Liver (tissue), 3 donors: ENCODE measurements around the gene HTR6.

Experiments
- GABPA ChIP-seq, 2 donors: IDR thresholded peaks in 1 of 2; conservative IDR thresholded peaks in 1 of 2; 2 replicates each; pipeline ENCODE4 v1.6.1; 2016; ENCODE audit warnings: antibody characterized with exemption in 2 of 2, mild to moderate bottlenecking in 1 of 2, moderate library complexity in 1 of 2
- SP1 ChIP-seq: IDR thresholded peaks from 2 replicates; pipeline ENCODE4 v1.6.1; 2018; ENCODE audit warnings: antibody characterized with exemption, mild to moderate bottlenecking
- TAF1 ChIP-seq: conservative IDR thresholded peaks from 2 replicates; pipeline ENCODE4 v1.6.1; 2016; ENCODE audit warnings: antibody characterized with exemption, mild to moderate bottlenecking
- TF ChIP-seq, protein P1 (sequence below): fragments of 150-350 bp; IDR thresholded peaks from 2 replicates; pipeline ENCODE4 v1.5.1; 2017; ENCODE audit warnings: improper control_type of control experiment, low read depth, low read length; ENCODE audit not compliant: missing input control
- donor health status: healthy.
- donor health status: healthy.

DNA sequence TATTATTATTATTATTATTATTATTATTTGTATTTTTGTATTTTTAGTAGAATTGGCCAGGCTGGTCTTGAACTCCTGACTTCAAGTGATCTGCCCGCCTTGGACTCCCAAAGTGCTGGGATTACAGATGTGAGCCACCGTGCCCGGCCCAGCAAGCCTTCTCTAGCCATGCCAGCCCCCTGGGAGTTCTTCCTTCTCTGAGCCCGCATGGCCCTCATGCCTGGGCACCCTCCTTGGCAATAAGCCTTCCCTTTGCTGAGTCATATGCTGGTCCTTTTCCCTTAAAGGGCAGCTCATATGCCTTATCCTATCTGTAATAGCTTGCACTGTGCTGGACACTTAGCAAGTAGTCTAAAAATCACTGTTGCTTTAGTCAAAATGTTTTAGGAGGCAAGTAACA lies 29.0 kb upstream of the HTR6 start:
- no peak for TF ChIP-seq TAF1
- TF ChIP-seq, protein P1, sequence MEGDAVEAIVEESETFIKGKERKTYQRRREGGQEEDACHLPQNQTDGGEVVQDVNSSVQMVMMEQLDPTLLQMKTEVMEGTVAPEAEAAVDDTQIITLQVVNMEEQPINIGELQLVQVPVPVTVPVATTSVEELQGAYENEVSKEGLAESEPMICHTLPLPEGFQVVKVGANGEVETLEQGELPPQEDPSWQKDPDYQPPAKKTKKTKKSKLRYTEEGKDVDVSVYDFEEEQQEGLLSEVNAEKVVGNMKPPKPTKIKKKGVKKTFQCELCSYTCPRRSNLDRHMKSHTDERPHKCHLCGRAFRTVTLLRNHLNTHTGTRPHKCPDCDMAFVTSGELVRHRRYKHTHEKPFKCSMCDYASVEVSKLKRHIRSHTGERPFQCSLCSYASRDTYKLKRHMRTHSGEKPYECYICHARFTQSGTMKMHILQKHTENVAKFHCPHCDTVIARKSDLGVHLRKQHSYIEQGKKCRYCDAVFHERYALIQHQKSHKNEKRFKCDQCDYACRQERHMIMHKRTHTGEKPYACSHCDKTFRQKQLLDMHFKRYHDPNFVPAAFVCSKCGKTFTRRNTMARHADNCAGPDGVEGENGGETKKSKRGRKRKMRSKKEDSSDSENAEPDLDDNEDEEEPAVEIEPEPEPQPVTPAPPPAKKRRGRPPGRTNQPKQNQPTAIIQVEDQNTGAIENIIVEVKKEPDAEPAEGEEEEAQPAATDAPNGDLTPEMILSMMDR = no peak
- TF ChIP-seq SP1 = no peak
- no peak for TF ChIP-seq GABPA (IDR thresholded peaks at IDR 0.05 in 1 of 2, conservative IDR thresholded peaks at IDR 0.05 in 1 of 2)
